HG03135 (cell line): ENCODE results near the gene APOC1.
A peak's percentile ranks its signal among the peaks of the same experiment; 100 is the strongest.
"Not testable (repeated sequence)": the region's sequence is repeated elsewhere in the genome, so short reads cannot be mapped to it uniquely, and the experiment has no call there.

Source experiments
- ATAC-seq: cut with Tn5 transposase; IDR thresholded peaks from one replicate; pipeline ENCODE4 v1.9.1; 2021; ENCODE audit warnings: mild to moderate bottlenecking, moderate library complexity; ENCODE audit not compliant: unreplicated experiment

The APOC1 gene

DNA sequence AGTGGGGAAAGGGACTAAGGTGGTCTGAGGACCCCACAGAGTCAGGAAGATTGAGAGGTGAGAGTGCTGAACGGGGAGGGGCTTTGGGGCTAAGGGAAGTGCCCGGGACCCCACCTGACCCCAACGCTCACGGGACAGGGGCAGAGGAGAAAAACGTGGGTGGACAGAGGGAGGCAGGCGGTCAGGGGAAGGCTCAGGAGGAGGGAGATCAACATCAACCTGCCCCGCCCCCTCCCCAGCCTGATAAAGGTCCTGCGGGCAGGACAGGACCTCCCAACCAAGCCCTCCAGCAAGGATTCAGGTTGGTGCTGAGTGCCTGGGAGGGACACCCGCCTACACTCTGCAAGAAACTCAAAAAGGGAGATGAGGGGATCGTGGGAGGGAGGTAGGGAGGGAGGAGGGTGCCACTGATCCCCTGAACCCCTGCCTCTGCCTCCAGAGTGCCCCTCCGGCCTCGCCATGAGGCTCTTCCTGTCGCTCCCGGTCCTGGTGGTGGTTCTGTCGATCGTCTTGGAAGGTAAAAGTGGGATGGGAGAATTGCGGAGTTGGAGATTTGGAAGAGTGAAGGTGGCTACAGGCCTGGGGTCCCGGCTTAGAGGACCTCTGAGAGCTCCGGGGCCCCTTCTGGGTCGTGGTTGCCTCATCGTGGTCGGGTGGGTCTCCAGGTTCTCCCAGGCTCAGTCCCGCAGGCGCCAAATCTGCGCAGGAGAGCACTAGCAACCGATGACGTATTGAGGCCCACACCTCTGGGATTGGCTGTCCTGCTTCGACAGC, at the start of gene APOC1:
TSS of gene APOC1 (plus strand) at position 176 of the 774 bp plus-strand sequence. CDS start at position 460, 284 bp downstream.
- peak; percentile 94 for ATAC-seq

DNA sequence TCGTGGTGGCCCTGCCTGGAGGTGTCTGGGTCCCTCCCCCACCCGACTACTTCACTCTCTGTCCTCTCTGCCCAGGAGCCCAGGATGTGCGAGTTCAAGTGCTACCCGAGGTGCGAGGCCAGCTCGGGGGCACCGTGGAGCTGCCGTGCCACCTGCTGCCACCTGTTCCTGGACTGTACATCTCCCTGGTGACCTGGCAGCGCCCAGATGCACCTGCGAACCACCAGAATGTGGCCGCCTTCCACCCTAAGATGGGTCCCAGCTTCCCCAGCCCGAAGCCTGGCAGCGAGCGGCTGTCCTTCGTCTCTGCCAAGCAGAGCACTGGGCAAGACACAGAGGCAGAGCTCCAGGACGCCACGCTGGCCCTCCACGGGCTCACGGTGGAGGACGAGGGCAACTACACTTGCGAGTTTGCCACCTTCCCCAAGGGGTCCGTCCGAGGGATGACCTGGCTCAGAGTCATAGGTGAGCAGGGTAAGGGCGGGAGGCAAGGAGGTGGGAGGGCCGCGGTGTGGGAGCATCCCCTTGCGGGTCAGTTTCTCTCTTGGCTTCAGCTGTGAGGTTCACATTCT, 49.1 kb upstream of the APOC1 start:
- no peak for ATAC-seq

DNA sequence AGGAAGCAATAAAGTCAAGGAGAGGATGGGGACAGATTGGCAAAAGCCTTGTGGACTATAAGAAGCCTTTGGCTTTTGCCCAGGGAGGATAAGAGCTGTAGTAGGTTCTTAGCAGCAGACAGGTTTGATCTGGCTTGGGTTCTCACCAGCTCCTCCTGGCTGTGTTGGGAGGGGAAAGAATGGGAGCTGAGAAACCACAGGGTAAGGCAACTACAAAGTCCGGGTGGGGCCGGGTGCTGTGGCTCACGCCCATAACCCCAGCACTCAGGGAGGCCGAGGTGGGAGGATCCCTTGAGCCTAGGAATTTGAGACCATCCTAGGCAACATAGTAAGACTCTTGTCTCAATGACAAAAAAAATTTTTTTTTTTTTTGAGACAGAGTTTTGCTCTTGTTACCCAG, 47.7 kb upstream of the APOC1 start:
- no peak for ATAC-seq

DNA sequence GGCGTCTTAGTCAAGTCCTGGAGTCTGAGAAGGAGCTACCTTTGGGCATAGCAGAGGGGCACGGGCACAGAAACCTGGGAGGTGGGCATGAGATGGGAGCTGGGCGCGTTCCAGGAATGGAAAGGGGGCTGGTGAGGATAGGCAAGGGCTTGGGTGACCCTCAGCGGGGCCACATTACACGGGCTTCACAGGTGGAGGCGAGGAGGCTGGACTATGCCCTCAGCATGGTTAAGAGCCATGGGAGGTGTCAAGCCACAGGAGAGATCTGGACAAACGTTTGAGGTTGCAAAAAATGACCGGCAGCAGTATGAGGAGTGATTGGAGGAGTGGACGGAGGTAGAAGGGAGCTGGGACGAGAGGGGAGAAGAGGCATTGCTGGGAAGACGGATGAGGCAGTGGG, 46.8 kb upstream of the APOC1 start:
- no peak for ATAC-seq

DNA sequence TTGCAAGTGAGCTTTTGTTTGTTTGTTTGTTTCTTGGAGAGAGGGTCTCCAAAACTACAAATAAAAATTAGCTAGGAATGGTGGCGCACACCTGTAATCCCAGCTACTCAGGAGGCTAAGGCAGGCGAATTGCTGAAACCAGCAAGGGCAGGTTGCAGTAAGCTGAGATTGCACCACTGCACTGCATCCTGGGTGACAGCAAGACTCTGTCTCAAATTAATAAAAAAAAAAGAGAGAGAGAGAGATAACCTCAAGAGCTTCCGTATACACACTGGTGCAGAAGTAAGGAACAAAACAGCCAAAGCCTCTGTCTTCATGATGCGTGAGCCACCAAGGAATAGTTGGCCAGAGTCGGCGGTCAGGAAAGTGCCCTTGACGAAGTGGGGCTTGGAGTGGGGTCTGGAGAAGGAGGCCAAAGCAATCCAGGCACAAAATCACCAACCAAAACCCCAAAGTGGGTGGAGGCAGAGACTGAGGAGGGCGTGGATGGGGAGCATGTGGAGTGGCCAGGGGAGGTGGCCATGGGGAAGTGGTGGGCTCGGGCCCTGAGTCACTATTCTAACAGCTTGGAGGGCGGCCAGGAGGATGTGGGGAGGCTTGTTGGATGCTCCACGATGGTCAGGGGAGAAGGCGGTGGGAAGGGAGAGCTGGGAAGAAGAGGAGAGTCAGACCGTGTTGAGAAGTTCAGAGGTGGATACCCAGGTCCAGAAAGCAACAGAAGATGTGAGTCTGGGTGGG, 44.5 kb upstream of the APOC1 start:
- no peak for ATAC-seq

DNA sequence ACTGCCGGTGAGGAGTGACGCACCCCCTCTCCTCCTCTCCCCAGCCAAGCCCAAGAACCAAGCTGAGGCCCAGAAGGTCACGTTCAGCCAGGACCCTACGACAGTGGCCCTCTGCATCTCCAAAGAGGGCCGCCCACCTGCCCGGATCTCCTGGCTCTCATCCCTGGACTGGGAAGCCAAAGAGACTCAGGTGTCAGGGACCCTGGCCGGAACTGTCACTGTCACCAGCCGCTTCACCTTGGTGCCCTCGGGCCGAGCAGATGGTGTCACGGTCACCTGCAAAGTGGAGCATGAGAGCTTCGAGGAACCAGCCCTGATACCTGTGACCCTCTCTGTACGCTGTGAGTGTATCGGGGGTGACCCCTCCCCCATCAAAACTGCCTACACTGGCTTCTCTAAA, 42.6 kb upstream of the APOC1 start:
- no peak for ATAC-seq

DNA sequence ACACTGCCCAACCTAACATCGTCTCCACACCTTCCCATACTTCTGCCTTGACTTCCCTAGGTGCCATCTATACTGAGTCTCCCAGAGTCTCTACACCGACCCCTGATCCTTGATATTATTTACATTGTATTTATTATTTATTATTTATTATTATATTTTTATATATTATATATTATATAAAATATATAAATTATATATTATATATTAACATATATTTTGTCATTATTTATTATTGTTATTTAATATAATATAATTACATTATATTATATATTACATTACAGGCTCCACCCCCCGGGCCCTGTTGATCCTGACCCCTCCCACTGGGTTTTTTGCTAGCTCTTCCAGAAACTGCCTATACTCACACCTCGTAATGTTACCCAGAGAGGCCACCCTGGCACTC, 41.7 kb upstream of the APOC1 start:
- no peak for ATAC-seq

DNA sequence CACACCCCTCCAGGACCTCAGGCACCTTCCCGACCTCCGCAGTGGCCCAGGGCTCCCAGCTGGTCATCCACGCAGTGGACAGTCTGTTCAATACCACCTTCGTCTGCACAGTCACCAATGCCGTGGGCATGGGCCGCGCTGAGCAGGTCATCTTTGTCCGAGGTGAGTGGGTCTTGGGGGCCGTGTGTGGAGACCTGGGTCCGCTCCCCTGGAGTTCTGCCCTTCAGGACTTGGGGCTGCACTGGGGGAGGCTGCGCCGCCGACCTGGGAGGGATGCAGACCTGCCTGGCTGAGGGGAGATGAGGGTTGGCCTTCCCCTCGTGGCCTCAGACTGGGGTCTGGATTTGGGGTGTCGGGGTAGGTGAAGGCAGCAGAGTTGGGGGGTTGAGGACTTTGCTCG, 40.1 kb upstream of the APOC1 start:
- ATAC-seq = no peak

DNA sequence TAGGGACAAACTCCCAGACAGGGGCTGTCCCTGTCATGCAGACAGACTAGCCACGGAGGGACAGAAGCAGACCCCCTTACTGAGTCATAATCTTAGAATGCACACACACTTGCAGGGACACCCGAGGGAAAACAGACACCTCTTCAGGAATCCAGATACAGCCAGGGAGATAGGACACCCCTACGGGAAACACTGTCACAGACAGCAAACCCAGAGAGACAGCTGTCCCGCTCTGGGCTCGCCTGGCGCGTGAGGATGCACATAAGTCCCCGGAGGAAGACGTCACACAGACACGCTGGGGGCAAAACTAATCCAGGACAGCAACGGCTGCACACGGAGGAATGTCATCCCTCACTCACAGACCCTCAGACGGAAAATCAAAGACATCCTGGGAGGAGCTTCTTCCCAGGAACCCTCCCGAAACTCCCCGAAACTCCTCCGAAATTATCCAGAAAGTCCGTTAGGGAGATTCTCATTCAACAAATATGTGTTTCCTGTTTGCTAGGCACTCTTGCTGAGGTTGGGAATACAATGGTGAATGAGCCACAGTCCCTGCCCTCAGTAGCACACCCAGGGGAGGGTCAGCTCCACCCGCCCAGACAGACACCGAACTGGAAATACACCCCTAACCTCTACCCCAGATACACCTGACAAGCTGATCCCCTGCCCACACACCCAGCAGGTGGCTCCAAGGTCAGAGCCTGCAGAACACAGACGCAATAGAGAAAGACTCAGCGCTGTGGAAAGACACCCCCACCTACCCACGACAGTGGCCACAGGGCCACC, 38.5 kb upstream of the APOC1 start:
- no peak for ATAC-seq

DNA sequence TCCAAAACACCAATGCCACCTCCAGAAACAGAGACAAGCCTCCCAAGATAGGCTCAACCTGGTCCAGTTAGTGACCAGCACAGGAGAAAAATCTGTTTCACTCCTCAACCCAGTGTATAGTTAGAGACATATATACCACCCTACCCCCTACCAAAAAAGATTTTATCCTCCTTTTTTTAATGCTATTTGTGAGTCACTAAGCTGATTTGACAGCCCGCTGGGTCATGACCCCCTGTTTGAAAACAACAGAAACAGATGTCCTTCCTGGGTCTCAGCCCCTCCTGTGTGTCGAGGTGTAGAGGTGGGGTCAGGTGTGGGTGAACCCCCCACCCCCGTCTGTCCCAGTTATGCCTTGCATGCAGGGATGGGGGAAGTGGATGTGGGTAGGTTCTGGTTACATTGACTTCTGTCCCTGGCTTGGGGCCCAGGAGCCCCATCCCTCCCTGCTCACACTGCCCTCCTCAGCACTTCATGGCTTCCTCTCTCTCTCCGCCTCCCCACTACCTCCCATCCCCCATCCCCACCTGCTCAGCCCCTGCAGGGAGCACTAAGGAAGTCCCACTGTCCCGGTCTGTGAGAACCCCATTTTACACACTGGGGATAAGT, 37.4 kb upstream of the APOC1 start:
- no peak for ATAC-seq

DNA sequence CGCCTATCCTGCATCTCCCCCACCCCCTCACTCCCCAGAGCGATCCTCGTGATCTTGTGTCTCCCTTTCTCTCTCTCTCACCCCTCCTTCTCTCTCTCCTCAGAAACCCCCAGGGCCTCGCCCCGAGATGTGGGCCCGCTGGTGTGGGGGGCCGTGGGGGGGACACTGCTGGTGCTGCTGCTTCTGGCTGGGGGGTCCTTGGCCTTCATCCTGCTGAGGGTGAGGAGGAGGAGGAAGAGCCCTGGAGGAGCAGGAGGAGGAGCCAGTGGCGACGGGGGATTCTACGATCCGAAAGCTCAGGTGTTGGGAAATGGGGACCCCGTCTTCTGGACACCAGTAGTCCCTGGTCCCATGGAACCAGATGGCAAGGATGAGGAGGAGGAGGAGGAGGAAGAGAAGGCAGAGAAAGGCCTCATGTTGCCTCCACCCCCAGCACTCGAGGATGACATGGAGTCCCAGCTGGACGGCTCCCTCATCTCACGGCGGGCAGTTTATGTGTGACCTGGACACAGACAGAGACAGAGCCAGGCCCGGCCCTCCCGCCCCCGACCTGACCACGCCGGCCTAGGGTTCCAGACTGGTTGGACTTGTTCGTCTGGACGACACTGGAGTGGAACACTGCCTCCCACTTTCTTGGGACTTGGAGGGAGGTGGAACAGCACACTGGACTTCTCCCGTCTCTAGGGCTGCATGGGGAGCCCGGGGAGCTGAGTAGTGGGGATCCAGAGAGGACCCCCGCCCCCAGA, 36.1 kb upstream of the APOC1 start:
- ATAC-seq = no peak

DNA sequence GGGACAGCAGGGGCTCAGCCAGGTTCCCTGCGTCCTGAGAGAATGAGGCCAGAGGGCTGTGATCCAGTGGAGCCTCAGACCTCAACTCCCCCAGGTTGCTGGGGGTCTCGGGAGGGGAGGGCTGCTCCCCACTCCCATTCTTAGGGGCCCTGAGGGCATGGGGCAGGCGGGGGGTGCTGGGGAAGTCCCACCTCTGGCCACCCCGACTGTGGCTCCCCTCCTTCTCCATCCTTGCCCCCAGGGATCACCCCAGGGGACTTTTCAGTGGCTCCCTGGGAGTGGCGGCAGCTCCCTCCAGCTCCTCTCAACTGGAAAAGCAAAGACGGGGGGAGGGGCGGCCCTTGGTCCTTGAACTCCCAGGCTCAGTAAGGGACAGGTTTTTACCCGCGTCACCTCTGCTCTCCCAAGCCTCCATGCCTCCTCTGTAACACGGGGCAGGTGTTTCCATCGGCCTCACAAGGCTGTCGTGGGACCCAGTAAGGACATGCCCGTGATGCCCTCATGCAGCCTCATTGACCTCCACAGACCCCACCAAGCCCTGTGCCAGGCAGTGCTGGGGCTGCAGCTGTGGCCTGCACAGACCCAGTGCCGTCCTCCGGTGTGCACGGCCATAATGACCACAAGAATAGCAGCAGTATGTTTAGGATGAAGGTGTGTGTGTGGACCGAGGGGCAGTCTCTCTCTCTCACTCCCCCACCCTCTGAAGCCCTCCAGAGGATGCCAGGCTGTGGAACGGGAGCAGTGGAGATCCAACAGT, 34.9 kb upstream of the APOC1 start:
- ATAC-seq = no peak

DNA sequence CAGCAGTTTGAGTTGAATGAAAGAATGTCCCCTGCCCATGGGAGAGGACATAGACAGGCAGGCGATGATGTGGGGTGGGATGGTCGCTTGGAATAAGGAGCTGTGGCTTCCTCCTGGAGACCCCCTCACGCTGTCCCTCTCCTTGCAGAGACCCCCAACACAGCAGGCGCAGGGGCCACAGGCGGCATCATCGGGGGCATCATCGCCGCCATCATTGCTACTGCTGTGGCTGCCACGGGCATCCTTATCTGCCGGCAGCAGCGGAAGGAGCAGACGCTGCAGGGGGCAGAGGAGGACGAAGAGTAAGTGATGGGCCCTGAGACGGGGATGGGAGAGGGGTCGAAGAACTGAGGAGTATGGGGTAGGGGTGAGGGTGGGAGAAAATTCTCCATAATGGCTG, 32.3 kb upstream of the APOC1 start:
- ATAC-seq = no peak

DNA sequence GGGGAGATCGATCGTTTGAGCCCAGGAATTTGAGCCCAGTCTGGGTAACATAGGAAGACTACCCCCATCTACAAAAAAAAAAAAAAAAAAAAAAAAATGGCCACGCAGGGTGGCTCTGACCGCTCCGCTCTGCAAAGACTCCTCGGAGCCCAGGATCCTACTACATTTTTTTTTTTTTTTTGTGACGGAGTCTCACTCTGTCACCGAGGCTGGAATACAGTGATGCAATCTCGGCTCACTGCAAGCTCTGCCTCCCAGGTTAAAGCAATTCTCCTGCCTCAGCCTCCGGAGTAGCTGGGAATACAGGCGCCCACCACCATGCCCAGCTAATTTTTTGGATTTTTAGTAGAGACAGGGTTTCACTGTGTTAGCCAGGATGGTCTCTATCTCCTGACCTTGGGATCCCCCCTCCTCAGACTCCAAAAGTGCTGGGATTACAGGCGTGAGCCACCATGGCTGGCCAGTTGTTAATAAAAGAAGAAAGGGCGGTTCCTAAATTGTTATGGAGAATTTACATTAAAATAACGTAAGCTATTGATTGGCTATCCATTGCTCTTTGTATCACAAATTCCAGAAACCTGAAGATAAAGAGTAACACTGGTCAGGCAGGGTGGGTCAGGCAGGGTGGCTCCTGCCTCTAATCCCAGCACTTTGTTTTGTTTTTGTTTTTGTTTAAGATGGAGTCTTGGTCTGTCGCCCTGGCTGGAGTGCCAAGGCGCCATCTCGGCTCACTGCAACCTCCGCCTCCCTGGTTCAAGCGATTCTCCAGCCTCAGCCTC, 31.6 kb upstream of the APOC1 start:
- ATAC-seq = not testable (repeated sequence)

DNA sequence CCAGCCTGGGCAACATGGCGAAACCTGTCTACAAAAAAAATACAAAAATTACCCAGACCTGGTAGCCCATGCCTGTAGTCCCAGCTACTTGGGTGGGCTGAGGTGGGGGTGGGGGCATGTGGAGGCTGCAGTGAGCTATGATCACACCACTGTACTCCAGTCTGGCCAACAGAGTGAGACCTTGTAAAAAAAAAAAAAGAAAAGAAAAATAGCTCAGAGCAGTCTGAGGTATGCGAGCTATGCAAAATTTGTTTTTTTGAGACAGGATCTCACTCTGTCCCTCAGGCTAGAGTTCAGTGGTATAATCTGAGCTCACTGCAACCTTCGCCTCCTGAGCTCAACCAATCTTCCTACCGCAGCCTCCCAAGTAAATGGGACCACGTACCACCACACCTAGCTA, 30.5 kb upstream of the APOC1 start:
- no peak for ATAC-seq

DNA sequence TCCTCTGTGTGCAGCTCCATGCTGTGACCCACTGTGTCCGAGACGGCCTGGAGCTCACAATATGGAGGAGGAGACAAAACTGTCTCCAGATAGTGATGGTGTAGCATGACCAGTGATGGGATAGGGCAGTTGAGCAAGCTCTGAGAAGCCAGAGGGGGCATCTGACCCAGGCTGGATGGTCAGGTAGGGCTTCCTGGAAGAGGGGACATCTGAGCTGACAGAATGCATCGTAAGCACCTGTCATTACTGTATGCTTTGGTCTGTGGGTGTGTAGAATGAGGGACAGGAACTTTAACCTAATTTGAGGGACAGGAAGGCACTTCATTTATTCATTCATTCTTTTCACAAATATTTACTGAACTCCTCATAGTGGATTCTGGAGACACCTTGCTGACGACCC, 29.8 kb upstream of the APOC1 start:
- ATAC-seq = no peak

DNA sequence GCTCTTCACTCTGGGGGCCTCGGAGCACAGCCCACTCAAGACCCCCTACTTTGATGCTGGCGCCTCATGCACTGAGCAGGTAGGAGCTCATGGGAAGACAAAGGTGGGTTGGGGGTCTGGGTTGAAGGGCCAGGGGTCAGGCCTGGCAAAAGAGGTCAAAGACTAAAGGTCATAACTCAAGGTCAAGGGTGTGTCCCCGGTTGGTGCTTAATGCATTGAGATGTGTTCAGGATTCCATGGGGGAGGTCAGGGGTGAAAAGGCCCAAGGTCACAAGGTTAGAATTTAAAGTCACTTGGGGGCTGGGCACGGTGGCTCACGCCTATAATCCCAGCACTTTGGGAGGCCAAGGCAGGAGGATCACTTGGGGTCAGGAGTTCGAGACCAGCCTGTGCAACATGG, 28.3 kb upstream of the APOC1 start:
- no peak for ATAC-seq

DNA sequence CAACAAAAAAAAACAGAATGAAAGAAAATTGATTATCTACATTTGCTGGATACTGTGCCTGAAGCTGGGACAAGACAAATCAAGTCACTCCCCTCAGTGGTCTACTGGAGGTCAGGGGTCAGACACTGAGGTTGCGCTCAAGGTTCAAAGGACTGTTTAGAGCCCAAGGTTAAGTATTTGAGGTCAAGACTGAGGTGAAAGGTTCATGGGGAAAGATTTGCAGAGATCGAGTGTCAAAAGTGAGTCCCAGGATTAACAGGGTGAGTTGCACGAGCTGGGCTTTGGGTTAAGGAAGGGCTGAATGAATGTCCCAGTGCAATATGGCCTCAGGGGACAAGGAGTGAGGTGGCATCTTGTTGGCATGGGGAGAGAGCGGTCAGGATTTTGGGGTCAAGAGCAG, 26.8 kb upstream of the APOC1 start:
- ATAC-seq = no peak

DNA sequence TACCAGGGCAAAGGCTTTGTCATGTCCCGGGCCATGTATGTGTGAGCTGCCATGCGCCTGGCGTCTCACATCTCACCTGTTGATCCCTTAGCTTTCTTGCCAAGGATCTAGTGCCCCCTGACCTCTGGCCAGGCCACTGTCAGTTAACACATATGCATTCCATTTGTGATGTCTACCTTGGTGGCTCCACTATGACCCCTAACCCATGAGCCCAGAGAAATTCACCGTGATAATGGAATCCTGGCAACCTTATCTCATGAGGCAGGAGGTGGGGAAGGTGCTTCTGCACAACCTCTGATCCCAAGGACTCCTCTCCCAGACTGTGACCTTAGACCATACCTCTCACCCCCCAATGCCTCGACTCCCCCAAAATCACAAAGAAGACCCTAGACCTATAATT, 26.1 kb upstream of the APOC1 start:
- ATAC-seq = not testable (repeated sequence)
